Ramos (cell line): Measurements from ENCODE around the gene GCG.

Experiments
- in situ Hi-C: fragments of 300-500 bp; cut with MboI; formaldehyde crosslinking; loops from one replicate; pipeline ENCODE4 v1.14.3; 2022; ENCODE audit warnings: low sequenced_read_pairs; ENCODE audit not compliant: unreplicated experiment

The GCG gene

GRCh38 chr2:162106746-162107145, 45.3 kb downstream of the GCG start:
- in situ Hi-C loops = no loop called here

DNA sequence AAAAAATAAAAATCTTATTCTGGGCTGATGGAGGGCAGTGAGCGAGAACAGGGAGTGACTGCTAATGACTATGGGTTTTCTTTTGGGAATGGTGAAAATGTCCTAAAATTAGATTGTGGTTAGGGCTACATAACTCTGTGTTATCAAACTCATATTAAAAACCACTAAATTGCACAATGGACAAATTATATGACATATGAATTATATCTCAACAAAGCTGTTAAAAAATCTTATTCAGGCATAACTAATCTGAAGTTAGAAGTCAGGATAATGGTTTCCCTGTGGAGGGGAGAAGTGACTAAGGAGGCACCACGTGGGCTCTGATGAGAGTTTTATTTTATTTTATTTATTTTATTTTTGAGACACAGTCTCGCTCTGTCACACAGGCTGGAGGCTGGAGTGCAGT, 45.9 kb downstream of the GCG start:
- in situ Hi-C loops = no loop called here

DNA sequence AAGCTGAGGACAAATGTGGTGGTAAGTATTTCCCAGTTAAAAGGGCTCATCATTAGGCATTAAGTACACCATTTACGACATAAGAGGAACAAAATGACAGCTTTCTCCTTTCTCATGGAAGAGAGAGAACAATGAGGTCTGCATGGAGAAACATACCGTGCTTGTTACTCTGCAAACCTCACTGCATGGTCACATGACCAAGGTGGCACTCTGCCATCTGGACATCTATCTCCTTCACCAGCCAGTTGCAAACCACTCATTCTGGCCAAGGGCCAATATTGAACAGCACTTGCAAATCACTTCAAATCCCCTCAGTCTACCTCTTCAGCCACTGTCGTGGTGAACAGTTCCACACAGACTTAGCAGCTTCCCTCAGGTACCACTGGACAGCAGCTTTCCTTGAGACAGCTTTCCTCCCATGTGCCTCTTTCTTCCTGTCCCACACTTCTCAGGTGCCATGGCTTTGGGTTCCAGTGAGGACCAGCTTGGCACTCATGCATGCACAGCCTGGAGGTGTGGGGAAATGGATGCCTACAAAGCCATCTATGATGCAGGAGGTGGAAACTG, 48.5 kb downstream of the GCG start:
- in situ Hi-C loops = no loop called here

GRCh38 chr2:162100579-162100978, 51.5 kb downstream of the GCG start:
- in situ Hi-C loops = no loop called here

- in situ Hi-C loops = no loop called here
Observed at GRCh38 chr2:162099836-162100235, 52.2 kb downstream of the GCG start.
